Measurements from ENCODE around the gene PROCA1.

DNA sequence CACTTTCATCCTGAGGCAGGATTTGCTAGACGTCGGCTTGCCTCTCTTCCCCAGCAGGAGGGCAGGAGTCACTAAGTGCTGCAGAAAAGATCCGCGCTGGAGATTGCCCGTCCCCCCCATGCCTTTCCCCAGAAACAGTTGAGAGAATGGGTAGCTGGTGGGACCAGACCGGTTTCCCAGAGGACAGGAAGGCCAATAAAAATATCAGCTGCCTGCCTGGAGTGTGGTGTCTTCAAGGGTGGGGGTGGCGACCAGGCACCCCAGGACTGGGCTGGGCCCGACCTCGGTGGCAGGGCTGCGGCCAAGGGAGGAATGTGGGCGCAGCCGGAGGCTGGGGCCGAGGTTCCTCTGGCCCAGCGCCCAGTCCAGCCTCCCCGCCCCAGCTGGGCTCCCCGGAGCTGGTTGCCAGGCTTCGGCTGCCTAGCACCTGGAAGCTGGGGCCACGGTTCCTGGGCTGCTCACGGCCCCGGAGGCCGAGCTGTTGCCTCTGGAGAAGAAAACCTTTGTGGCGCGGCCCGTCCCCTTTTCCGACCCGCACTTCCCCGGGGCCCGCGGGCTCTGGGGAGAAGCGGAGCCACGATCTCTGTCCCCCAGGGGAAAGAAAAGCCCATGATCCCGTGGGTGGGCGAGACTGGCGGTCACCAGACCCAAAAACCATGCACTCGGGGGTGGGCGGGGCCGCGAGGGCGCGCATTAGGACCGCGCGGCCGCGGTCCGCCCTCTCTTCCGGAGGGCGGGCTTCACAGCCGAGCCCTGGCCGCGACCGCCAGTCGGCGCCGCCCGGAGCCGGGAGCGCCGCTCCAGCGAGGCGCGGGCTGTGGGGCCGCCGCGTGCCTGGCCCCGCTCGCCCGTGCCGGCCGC, 31.8 kb upstream of the PROCA1 start, which contains the start of gene TRAF4:
- TF ChIP-seq CTCF (IDR thresholded peaks at IDR 0.05; ENCODE audit: control extremely low read depth in 1 of 3, insufficient read depth in 1 of 3, low read depth in 1 of 3, low read length in 3 of 3) = peak in 2 of 3 experiments; percentile 8 to 17; a peak in 2 of 4 replicates
- TF ChIP-seq HDAC6 (IDR thresholded peaks at IDR 0.05; ENCODE audit: low read depth, low read length) = no peak
- no peak for TF ChIP-seq CTBP2 (IDR thresholded peaks at IDR 0.05; ENCODE audit: borderline replicate concordance, insufficient read depth, insufficient read length, low read length)
- TF ChIP-seq RNF2 (IDR thresholded peaks at IDR 0.05; ENCODE audit: borderline replicate concordance, low read depth, low read length, missing control alignments, poor library complexity, severe bottlenecking) = no peak
- peak; percentile 36; the same call in 1 of the 2 replicates for TF ChIP-seq POLR2AphosphoS5 (IDR thresholded peaks at IDR 0.05; ENCODE audit: low read depth, low read length)
- TF ChIP-seq JUN (IDR thresholded peaks at IDR 0.05; ENCODE audit: low read depth, low read length) = no peak
- TF ChIP-seq EZH2 (IDR thresholded peaks at IDR 0.05; ENCODE audit: low read depth, low read length, severe bottlenecking) = no peak
- peak; percentile 84 to 94; a peak in 2 of 3 replicates for TF ChIP-seq POLR2A (IDR thresholded peaks at IDR 0.05; ENCODE audit: control extremely low read depth in 1 of 2, low read depth in 2 of 2, low read length in 2 of 2)
- TF ChIP-seq ZNF274 (IDR thresholded peaks at IDR 0.05; ENCODE audit: borderline replicate concordance, extremely low read depth, low read length) = no peak
- no peak; the same call in 1 of the 2 replicates for TF ChIP-seq YY1 (IDR thresholded peaks at IDR 0.05; ENCODE audit: low read depth, low read length)
- TF ChIP-seq EP300 (IDR thresholded peaks at IDR 0.05; ENCODE audit: borderline replicate concordance in 1 of 2, low read depth in 2 of 2, low read length in 2 of 2) = no peak
- TF ChIP-seq GTF2F1 (IDR thresholded peaks at IDR 0.05; ENCODE audit: borderline replicate concordance, low read depth, low read length) = no peak; the same call in 1 of the 2 replicates
- TF ChIP-seq ATF3 (IDR thresholded peaks at IDR 0.05; ENCODE audit: insufficient read depth, low read depth, low read length) = no peak
- TF ChIP-seq MAX (IDR thresholded peaks at IDR 0.05) = peak; percentile 71; the same call in 1 of the 2 replicates
